Activated T-helper 2 cell treated with anti-CD3 and anti-CD28 coated beads, Interferon-gamma antibody, Interleukin-2, Interleukin-4, amounts not matched to agents 10 μg/mL and 5 μg/mL and 100 μg/mL, durations not matched to agents 14 hours and 24 hours and 36 hours (primary cell): ENCODE data around the gene MUC12. TPM values are rescaled to one million over a fixed set of nuclear protein-coding genes. Genes with fewer than 3 reads are reported as not detected.

Experiments
- DNase-seq: peaks from one replicate; pipeline ENCODE4 v3.0.0; 2021; ENCODE audit warnings: low spot score
- H3K27ac Mint-ChIP-seq: one replicate; pipeline ENCODE4 v1.8.0; 2021; ENCODE audit warnings: mixed read lengths
- H3K27me3 Mint-ChIP-seq: one replicate; pipeline ENCODE4 v1.8.0; 2021; ENCODE audit warnings: low read depth, mixed read lengths
- H3K36me3 Mint-ChIP-seq: one replicate; pipeline ENCODE4 v1.8.0; 2021; ENCODE audit warnings: low read depth, mixed read lengths
- H3K4me1 Mint-ChIP-seq: one replicate; pipeline ENCODE4 v1.8.0; 2021; ENCODE audit warnings: low read depth, mixed read lengths
- H3K4me3 Mint-ChIP-seq: one replicate; pipeline ENCODE4 v1.8.0; 2021; ENCODE audit warnings: low read depth, mild to moderate bottlenecking, moderate library complexity, mixed read lengths
- H3K9me3 Mint-ChIP-seq: one replicate; pipeline ENCODE4 v1.8.0; 2021; ENCODE audit warnings: mixed read lengths
- intact Hi-C: fragments of 100-400 bp; cut with micrococcal nuclease; formaldehyde crosslinking; loops from one replicate; pipeline ENCODE4 v1.15.1; 2023
- total RNA-seq: library from RNA; stranded (reverse); gene quantifications from 2 replicates; pipeline ENCODE4 v1.2.3, GENCODE V29; 2022

Gene MUC12
- total RNA-seq, 1 donor from 2014 or later, result 1.4 TPM

- Mint-ChIP-seq H3K27ac (no peak overlapping the region), H3K4me1 (no peaks in the 10 kb centered on the region), H3K27me3 (peaks cover 13% of the 10 kb centered on the region), H3K4me3 (no peak overlapping the region), H3K36me3 (no peaks in the 10 kb centered on the region), H3K9me3 (peaks cover 3% of the 10 kb centered on the region)
- no peak for DNase-seq
- intact Hi-C loops, result no loop called here
Observed at GRCh38 chr7:100946111-100946510, 23.3 kb upstream of the MUC12 start.

- H3K27ac Mint-ChIP-seq, result no peak overlapping the region
- no peak overlapping the region for H3K4me3 Mint-ChIP-seq
- peaks cover 3% of the 10 kb centered on the region for H3K9me3 Mint-ChIP-seq
- intact Hi-C loops, result no loop called here
- H3K27me3 Mint-ChIP-seq, result peaks cover 13% of the 10 kb centered on the region
- no peaks in the 10 kb centered on the region for H3K36me3 Mint-ChIP-seq
- H3K4me1 Mint-ChIP-seq, result no peaks in the 10 kb centered on the region
- no peak for DNase-seq
Observed at GRCh38 chr7:100946766-100947365, 22.5 kb upstream of the MUC12 start.

- peaks cover 3% of the 10 kb centered on the region for H3K9me3 Mint-ChIP-seq
- no peaks in the 10 kb centered on the region for H3K36me3 Mint-ChIP-seq
- no peak overlapping the region for H3K4me3 Mint-ChIP-seq
- no peak overlapping the region for H3K27ac Mint-ChIP-seq
- intact Hi-C loops, result no loop called here
- DNase-seq, result no peak
- no peaks in the 10 kb centered on the region for H3K4me1 Mint-ChIP-seq
- H3K27me3 Mint-ChIP-seq, result peaks cover 9% of the 10 kb centered on the region
Observed at GRCh38 chr7:100947792-100948191, 21.6 kb upstream of the MUC12 start.

- H3K4me1 Mint-ChIP-seq, result no peaks in the 10 kb centered on the region
- intact Hi-C loops, result no loop called here
- H3K27me3 Mint-ChIP-seq, result peaks cover 9% of the 10 kb centered on the region
- H3K36me3 Mint-ChIP-seq, result no peaks in the 10 kb centered on the region
- H3K4me3 Mint-ChIP-seq, result no peak within 1 kb of the TSS
- no peaks in the 10 kb centered on the region for H3K9me3 Mint-ChIP-seq
- DNase-seq, result no peak
- H3K27ac Mint-ChIP-seq, result no peak within 1 kb of the TSS
Observed at GRCh38 chr7:100949227-100949932, 20.0 kb upstream of the MUC12 start, which contains the start of gene MUC3A. Gene MUC3A, plus strand, starts transcription at chr7:100949534. Its CDS starts 91 bp downstream, at chr7:100949625.

GRCh38 chr7:100949933-100950443 lies 19.4 kb upstream of the MUC12 start:
- Mint-ChIP-seq H3K27ac (no peak overlapping the region), H3K36me3 (no peaks in the 10 kb centered on the region), H3K9me3 (no peaks in the 10 kb centered on the region), H3K27me3 (peaks cover 9% of the 10 kb centered on the region), H3K4me1 (no peaks in the 10 kb centered on the region), H3K4me3 (no peak overlapping the region)
- intact Hi-C loops, result no loop called here
- no peak for DNase-seq

GRCh38 chr7:100951172-100951571 lies 18.2 kb upstream of the MUC12 start:
- intact Hi-C loops, result no loop called here
- Mint-ChIP-seq H3K4me3 (no peak overlapping the region), H3K4me1 (no peaks in the 10 kb centered on the region), H3K9me3 (no peaks in the 10 kb centered on the region), H3K27ac (no peak overlapping the region), H3K36me3 (no peaks in the 10 kb centered on the region), H3K27me3 (peaks cover 9% of the 10 kb centered on the region)
- DNase-seq, result no peak

- H3K4me3 Mint-ChIP-seq, result no peak overlapping the region
- intact Hi-C loops, result no loop called here
- no peaks in the 10 kb centered on the region for H3K4me1 Mint-ChIP-seq
- peaks cover 9% of the 10 kb centered on the region for H3K27me3 Mint-ChIP-seq
- H3K36me3 Mint-ChIP-seq, result no peaks in the 10 kb centered on the region
- no peak overlapping the region for H3K27ac Mint-ChIP-seq
- no peaks in the 10 kb centered on the region for H3K9me3 Mint-ChIP-seq
- DNase-seq, result no peak
Observed at GRCh38 chr7:100951888-100952560, 17.3 kb upstream of the MUC12 start.

GRCh38 chr7:100952641-100953040 lies 16.7 kb upstream of the MUC12 start:
- Mint-ChIP-seq H3K4me1 (no peaks in the 10 kb centered on the region), H3K27me3 (peaks cover 9% of the 10 kb centered on the region), H3K36me3 (no peaks in the 10 kb centered on the region), H3K27ac (no peak overlapping the region), H3K4me3 (no peak overlapping the region), H3K9me3 (no peaks in the 10 kb centered on the region)
- intact Hi-C loops, result no loop called here
- DNase-seq, result no peak

- Mint-ChIP-seq H3K4me3 (no peak overlapping the region), H3K4me1 (no peaks in the 10 kb centered on the region), H3K9me3 (no peaks in the 10 kb centered on the region), H3K27me3 (no peaks in the 10 kb centered on the region), H3K27ac (no peak overlapping the region), H3K36me3 (no peaks in the 10 kb centered on the region)
- intact Hi-C loops, result no loop called here
- no peak for DNase-seq
Observed at GRCh38 chr7:100957832-100958421, 11.4 kb upstream of the MUC12 start.

- Mint-ChIP-seq H3K9me3 (no peaks in the 10 kb centered on the region), H3K4me1 (no peaks in the 10 kb centered on the region), H3K27me3 (peaks cover 6% of the 10 kb centered on the region), H3K27ac (no peak overlapping the region), H3K4me3 (no peak overlapping the region), H3K36me3 (no peaks in the 10 kb centered on the region)
- intact Hi-C loops, result no loop called here
- no peak for DNase-seq
Observed at GRCh38 chr7:100959894-100960293, 9.5 kb upstream of the MUC12 start.

GRCh38 chr7:100962537-100962936 lies 6.8 kb upstream of the MUC12 start:
- intact Hi-C loops, result no loop called here
- Mint-ChIP-seq H3K4me3 (no peak overlapping the region), H3K4me1 (peaks cover 10% of the 10 kb centered on the region), H3K9me3 (no peaks in the 10 kb centered on the region), H3K27ac (no peak overlapping the region), H3K36me3 (no peaks in the 10 kb centered on the region), H3K27me3 (peaks cover 25% of the 10 kb centered on the region)
- no peak for DNase-seq

GRCh38 chr7:100963386-100963785 lies 6.0 kb upstream of the MUC12 start:
- peaks cover 31% of the 10 kb centered on the region for H3K27me3 Mint-ChIP-seq
- H3K4me3 Mint-ChIP-seq, result no peak overlapping the region
- DNase-seq, result no peak
- H3K4me1 Mint-ChIP-seq, result peaks cover 10% of the 10 kb centered on the region
- H3K27ac Mint-ChIP-seq, result no peak overlapping the region
- intact Hi-C loops, result no loop called here
- no peaks in the 10 kb centered on the region for H3K36me3 Mint-ChIP-seq
- no peaks in the 10 kb centered on the region for H3K9me3 Mint-ChIP-seq

GRCh38 chr7:100963874-100964273 lies 5.5 kb upstream of the MUC12 start:
- Mint-ChIP-seq H3K4me3 (no peak overlapping the region), H3K27ac (no peak overlapping the region), H3K9me3 (no peaks in the 10 kb centered on the region), H3K4me1 (peaks cover 10% of the 10 kb centered on the region), H3K27me3 (peaks cover 31% of the 10 kb centered on the region), H3K36me3 (no peaks in the 10 kb centered on the region)
- no peak for DNase-seq
- intact Hi-C loops, result no loop called here
